ENCODE data around the gene CCDC50.

- no peak for TF ChIP-seq SPI1 (IDR thresholded peaks at IDR 0.05; ENCODE audit: borderline replicate concordance, low read depth)
- no peak for TF ChIP-seq POLR2AphosphoS5 (IDR thresholded peaks at IDR 0.05; ENCODE audit: low read depth)
- TF ChIP-seq, protein P1, sequence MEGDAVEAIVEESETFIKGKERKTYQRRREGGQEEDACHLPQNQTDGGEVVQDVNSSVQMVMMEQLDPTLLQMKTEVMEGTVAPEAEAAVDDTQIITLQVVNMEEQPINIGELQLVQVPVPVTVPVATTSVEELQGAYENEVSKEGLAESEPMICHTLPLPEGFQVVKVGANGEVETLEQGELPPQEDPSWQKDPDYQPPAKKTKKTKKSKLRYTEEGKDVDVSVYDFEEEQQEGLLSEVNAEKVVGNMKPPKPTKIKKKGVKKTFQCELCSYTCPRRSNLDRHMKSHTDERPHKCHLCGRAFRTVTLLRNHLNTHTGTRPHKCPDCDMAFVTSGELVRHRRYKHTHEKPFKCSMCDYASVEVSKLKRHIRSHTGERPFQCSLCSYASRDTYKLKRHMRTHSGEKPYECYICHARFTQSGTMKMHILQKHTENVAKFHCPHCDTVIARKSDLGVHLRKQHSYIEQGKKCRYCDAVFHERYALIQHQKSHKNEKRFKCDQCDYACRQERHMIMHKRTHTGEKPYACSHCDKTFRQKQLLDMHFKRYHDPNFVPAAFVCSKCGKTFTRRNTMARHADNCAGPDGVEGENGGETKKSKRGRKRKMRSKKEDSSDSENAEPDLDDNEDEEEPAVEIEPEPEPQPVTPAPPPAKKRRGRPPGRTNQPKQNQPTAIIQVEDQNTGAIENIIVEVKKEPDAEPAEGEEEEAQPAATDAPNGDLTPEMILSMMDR (IDR thresholded peaks at IDR 0.05; ENCODE audit: insufficient read depth, low read length), result no peak
- no peak for TF ChIP-seq GABPA (IDR thresholded peaks at IDR 0.05; ENCODE audit: low read depth)
- no peak for TF ChIP-seq REST (IDR thresholded peaks at IDR 0.05; ENCODE audit: insufficient replicate concordance, low read depth)
These were observed 22.8 kb downstream of the CCDC50 start for GRCh38 chr3:191352014-191352413.
